HG03565 (cell line): Measurements from ENCODE around the gene FSTL5.

ENCODE experiments used
- ATAC-seq: cut with Tn5 transposase; IDR thresholded peaks from one replicate; pipeline ENCODE4 v1.9.1; 2021; ENCODE audit warnings: mild to moderate bottlenecking, moderate library complexity; ENCODE audit not compliant: unreplicated experiment

FSTL5 gene

DNA sequence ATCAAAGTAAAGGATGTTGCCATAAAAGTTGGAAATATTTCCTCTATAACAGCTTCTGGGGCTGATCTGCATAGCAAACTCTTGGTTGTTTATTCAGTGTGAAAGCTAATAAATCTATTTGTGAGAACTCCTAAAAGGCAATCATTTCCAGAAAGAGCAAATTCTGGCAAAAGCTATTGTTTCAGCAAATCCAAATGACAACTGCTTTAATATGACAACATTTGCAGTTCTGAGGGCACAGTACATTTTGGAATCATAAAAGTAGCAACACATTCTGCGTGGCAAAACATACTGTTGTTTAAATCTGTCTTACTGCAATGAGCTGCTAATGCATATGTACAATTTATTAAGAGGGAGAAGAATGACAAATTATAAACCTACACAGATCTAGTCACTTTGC lies 818.1 kb downstream of the FSTL5 start:
- no peak for ATAC-seq

DNA sequence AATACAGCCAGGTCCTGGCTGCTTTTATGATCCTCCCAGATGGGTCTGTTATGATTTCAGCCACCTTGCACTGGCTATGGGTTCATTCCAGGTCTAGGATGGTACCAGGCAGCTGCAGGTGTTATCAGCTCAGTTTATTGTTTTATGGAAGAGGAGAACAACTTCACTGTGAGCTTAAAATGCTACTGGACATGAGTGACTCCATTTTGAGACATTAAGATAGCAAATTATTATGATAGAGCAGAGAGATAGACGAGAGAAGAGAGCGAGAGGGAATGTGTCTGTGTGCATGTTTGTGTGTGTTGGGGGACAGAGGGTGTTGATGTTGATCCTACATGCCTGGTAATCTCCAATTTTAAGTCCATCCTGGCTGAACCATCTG lies 820.2 kb downstream of the FSTL5 start:
- no peak for ATAC-seq

DNA sequence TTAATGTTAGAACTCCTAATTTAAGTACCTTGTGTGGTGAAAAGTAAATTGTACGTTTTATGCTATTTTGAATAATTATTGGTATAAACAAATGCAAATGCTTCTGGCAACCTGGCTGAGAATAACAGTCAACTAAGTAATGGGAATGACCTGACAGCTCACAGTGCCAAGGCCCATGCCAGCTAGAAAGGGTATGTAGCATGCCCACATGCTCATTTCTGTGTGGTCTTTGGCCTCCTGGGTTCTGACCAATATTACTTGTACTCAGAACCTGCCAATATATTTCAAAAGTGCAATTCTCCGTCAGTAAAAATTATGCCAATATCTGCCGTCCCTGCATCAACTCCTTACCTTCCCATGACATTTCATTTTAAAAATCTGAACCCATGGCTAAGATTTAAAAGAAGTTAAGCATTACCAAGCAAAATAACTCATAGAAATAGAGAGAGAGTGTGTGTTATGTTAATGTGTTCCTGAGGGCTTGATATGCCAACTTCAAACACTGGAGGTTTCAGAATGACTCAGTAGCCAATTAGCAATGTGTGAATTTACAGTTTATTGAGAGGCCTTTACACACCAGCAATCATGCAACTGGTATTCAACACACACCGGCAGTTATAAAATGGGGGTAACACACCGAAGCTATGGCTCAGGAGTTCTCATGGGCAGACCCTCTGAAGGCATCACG lies 820.8 kb downstream of the FSTL5 start:
- no peak for ATAC-seq

DNA sequence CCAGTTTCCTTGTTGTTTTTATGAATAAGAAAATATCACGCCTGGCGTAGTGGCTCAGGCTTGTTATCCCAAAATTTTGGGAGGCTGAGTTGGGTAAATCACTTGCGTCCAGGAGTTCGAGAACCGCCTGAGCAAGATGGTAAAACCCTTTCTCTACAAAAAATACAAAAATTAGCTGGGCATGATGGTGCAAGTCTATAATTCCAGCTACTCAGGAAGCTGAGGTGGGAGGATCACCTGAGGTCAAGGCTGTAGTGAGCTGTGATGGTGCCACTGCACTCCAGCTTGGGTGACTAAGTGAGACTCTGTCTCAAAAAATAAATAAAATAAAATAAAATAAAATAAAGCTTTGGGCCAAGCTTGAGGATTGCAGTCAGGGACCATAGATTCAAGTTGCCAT lies 827.2 kb downstream of the FSTL5 start:
- no peak for ATAC-seq

GRCh38 chr4:161336016-161336530 lies 827.7 kb downstream of the FSTL5 start:
- ATAC-seq = no peak
